Smooth muscle cell (in vitro differentiated cells): ENCODE results near the gene OR2F2. TPM values are rescaled to one million over a fixed set of nuclear protein-coding genes. Genes with fewer than 3 reads are reported as not detected.

Source experiments
- DNase-seq: peaks from one replicate; lab custom pipeline; 2025; ENCODE audit not compliant: unreplicated experiment; lab: John Stamatoyannopoulos, UW
- H2AFZ ChIP-seq: fragments of 200-600 bp; sonication (generic); 2 replicates; pipeline ENCODE4 v1.6.0; 2016; ENCODE audit warnings: antibody characterized with exemption, low read depth, mild to moderate bottlenecking
- H3F3A ChIP-seq: fragments of 200-600 bp; sonication (generic); 2 replicates; pipeline ENCODE4 v1.6.0; 2017; ENCODE audit warnings: antibody characterized with exemption, low read depth
- H3K27ac ChIP-seq: fragments of 200-600 bp; sonication (generic); 2 replicates; pipeline ENCODE4 v1.5.1; 2016; ENCODE audit warnings: low read depth, mild to moderate bottlenecking
- H3K27me3 ChIP-seq: fragments of 200-600 bp; sonication (generic); 2 replicates; pipeline ENCODE4 v1.6.1; 2016; ENCODE audit warnings: low read depth, mild to moderate bottlenecking
- H3K36me3 ChIP-seq: fragments of 200-600 bp; sonication (generic); 2 replicates; pipeline ENCODE4 v1.5.1; 2016; ENCODE audit warnings: low read depth
- H3K4me1 ChIP-seq: fragments of 200-600 bp; sonication (generic); 2 replicates; pipeline ENCODE4 v1.5.1; 2016; ENCODE audit warnings: low read depth
- H3K4me2 ChIP-seq: fragments of 200-600 bp; sonication (generic); 2 replicates; pipeline ENCODE4 v1.6.0; 2016; ENCODE audit warnings: mild to moderate bottlenecking
- H3K4me3 ChIP-seq: fragments of 200-600 bp; sonication (generic); 2 replicates; pipeline ENCODE4 v1.5.1; 2016; ENCODE audit warnings: mild to moderate bottlenecking
- H3K79me2 ChIP-seq: fragments of 200-600 bp; sonication (generic); 2 replicates; pipeline ENCODE4 v1.6.0; 2016; ENCODE audit warnings: low read depth, mild to moderate bottlenecking
- H3K9ac ChIP-seq: fragments of 200-600 bp; sonication (generic); 2 replicates; pipeline ENCODE4 v1.6.0; 2016; ENCODE audit warnings: low read depth
- H3K9me3 ChIP-seq: fragments of 200-600 bp; sonication (generic); replicated peaks from 2 replicates; pipeline ENCODE4 v1.5.1; 2016; ENCODE audit warnings: low read depth
- H4K20me1 ChIP-seq: fragments of 200-600 bp; sonication (generic); 2 replicates; pipeline ENCODE4 v1.6.0; 2016; ENCODE audit warnings: low read depth
- WGBS: methylation state at CpG from one replicate; pipeline ENCODE4 v1.1.7; 2016; ENCODE audit warnings: low lambda C conversion rate; 5-methylcytosine and 5-hydroxymethylcytosine counted together
- polyA plus RNA-seq: library from polyadenylated mRNA; unstranded; fragments of >200 nt; fragmentation: Nextera tagmentation; extraction: Ambion mirVana; gene quantifications from 2 replicates; pipeline ENCODE4 v1.2.1, GENCODE V29; 2016
- total RNA-seq: library from RNA; depleted of rRNA; stranded (reverse); fragments of >200 nt; gene quantifications from 2 replicates; pipeline ENCODE4 v1.2.3, GENCODE V29; 2014
- TF ChIP-seq, protein P1 (sequence below): fragments of 200-600 bp; sonication (generic); IDR thresholded peaks from 2 replicates; pipeline ENCODE4 v1.5.1; 2017; ENCODE audit warnings: borderline replicate concordance, mild to moderate bottlenecking, antibody characterized with exemption; ENCODE audit not compliant: insufficient read depth, poor library complexity, severe bottlenecking

Gene OR2F2
- total and polyA plus RNA-seq, 2 experiments from 2014 or later: not detected

DNA sequence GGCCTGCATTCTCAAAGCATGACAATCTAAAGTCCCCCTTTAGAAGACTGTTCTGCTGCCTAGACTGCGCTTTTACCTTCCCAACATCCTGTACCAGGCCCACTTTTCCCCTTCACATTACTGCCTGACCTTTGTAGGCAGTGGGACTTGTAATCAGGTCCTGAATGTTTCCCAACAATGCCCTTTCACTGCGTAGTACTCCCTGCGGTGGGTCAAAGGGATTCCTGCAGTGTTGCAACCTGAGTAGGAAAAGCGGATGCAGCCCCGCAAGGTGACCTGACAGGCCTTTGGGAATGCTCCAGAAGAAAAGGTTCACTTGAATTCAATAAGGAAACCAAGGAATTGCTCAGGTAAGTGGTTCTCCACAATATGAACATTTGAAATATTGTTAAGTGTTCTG, 28.1 kb upstream of the OR2F2 start:
- H3K9ac ChIP-seq: no peak overlapping the region
- H3K27ac ChIP-seq: no peak overlapping the region
- no peaks in the 10 kb centered on the region for H3K79me2 ChIP-seq
- H3K4me2 ChIP-seq: no peak overlapping the region
- H2AFZ ChIP-seq: no peak overlapping the region
- no peak overlapping the region for H3K4me3 ChIP-seq
- peaks cover 16% of the 10 kb centered on the region for H3F3A ChIP-seq
- no peaks in the 10 kb centered on the region for H4K20me1 ChIP-seq
- H3K4me1 ChIP-seq: peaks cover 7% of the 10 kb centered on the region
- no peaks in the 10 kb centered on the region for H3K9me3 ChIP-seq
- no peak for DNase-seq
- WGBS: 80% methylated on average over 5 of the region's 5 CpGs
- TF ChIP-seq, protein P1, sequence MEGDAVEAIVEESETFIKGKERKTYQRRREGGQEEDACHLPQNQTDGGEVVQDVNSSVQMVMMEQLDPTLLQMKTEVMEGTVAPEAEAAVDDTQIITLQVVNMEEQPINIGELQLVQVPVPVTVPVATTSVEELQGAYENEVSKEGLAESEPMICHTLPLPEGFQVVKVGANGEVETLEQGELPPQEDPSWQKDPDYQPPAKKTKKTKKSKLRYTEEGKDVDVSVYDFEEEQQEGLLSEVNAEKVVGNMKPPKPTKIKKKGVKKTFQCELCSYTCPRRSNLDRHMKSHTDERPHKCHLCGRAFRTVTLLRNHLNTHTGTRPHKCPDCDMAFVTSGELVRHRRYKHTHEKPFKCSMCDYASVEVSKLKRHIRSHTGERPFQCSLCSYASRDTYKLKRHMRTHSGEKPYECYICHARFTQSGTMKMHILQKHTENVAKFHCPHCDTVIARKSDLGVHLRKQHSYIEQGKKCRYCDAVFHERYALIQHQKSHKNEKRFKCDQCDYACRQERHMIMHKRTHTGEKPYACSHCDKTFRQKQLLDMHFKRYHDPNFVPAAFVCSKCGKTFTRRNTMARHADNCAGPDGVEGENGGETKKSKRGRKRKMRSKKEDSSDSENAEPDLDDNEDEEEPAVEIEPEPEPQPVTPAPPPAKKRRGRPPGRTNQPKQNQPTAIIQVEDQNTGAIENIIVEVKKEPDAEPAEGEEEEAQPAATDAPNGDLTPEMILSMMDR: no peak
- no peaks in the 10 kb centered on the region for H3K27me3 ChIP-seq
- no peaks in the 10 kb centered on the region for H3K36me3 ChIP-seq

DNA sequence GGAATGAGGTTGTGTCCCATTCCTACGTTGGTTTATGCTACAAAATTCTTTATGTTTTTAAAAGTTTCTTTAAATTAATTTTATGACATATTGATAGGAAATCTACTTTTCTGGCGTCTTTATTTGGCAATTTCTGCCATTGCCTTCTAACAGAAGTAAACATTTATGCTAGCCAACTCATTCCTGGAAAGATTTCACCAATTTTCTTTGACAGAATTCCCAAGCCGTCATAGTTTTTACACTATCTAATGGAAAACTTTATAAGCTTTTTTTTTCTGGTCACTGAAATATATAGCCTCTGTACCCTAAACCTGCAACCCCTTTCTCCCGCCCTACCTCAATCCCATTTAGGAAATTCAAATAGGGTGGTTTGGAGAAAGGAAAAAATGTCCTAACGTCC, 26.9 kb upstream of the OR2F2 start:
- H3K36me3 ChIP-seq: no peaks in the 10 kb centered on the region
- no peak for DNase-seq
- peaks cover 16% of the 10 kb centered on the region for H3F3A ChIP-seq
- H3K4me3 ChIP-seq: no peak overlapping the region
- no peak overlapping the region for H3K27ac ChIP-seq
- no peaks in the 10 kb centered on the region for H3K9me3 ChIP-seq
- no peaks in the 10 kb centered on the region for H4K20me1 ChIP-seq
- H3K9ac ChIP-seq: no peak overlapping the region
- 88% methylated on average over 5 of the region's 5 CpGs for WGBS
- peaks cover 7% of the 10 kb centered on the region for H3K4me1 ChIP-seq
- no peak overlapping the region for H3K4me2 ChIP-seq
- H2AFZ ChIP-seq: no peak overlapping the region
- H3K27me3 ChIP-seq: no peaks in the 10 kb centered on the region
- TF ChIP-seq, protein P1: no peak
- no peaks in the 10 kb centered on the region for H3K79me2 ChIP-seq

GRCh38 chr7:143909863-143910262, 25.2 kb upstream of the OR2F2 start:
- H3K79me2 ChIP-seq: no peaks in the 10 kb centered on the region
- H3K9me3 ChIP-seq: no peaks in the 10 kb centered on the region
- no peak overlapping the region for H3K4me3 ChIP-seq
- no peaks in the 10 kb centered on the region for H4K20me1 ChIP-seq
- no peaks in the 10 kb centered on the region for H3K36me3 ChIP-seq
- peak overlapping the region; percentile 92 for H2AFZ ChIP-seq
- no peak for DNase-seq
- H3K4me2 ChIP-seq: peak overlapping the region; percentile 75
- peak overlapping the region; percentile 69 for H3K27ac ChIP-seq
- peaks cover 7% of the 10 kb centered on the region for H3K4me1 ChIP-seq
- no peaks in the 10 kb centered on the region for H3K27me3 ChIP-seq
- peaks cover 16% of the 10 kb centered on the region for H3F3A ChIP-seq
- TF ChIP-seq, protein P1: no peak
- WGBS: 55% methylated on average over 3 of the region's 3 CpGs
- H3K9ac ChIP-seq: no peak overlapping the region

- peak overlapping the region; percentile 75 for H3K4me2 ChIP-seq
- H3K79me2 ChIP-seq: no peaks in the 10 kb centered on the region
- TF ChIP-seq, protein P1: no peak
- peak overlapping the region; percentile 69 for H3K27ac ChIP-seq
- no peaks in the 10 kb centered on the region for H3K9me3 ChIP-seq
- no peaks in the 10 kb centered on the region for H3K36me3 ChIP-seq
- H2AFZ ChIP-seq: peak overlapping the region; percentile 92
- no peaks in the 10 kb centered on the region for H4K20me1 ChIP-seq
- H3K4me1 ChIP-seq: peaks cover 7% of the 10 kb centered on the region
- DNase-seq: no peak
- H3K4me3 ChIP-seq: no peak overlapping the region
- no peaks in the 10 kb centered on the region for H3K27me3 ChIP-seq
- 43% methylated on average over 3 of the region's 3 CpGs for WGBS
- H3F3A ChIP-seq: peaks cover 16% of the 10 kb centered on the region
- H3K9ac ChIP-seq: no peak overlapping the region
Observed at GRCh38 chr7:143910473-143911248, 24.4 kb upstream of the OR2F2 start.
